GM12875 (cell line): ENCODE results near the gene VSX2.

Experiments used
- H3K4me3 ChIP-seq: one replicate; pipeline ENCODE4 v1.5.1; 2011; ENCODE audit warnings: low read depth, low read length, control low read depth
- TF ChIP-seq, protein P1 (sequence below): IDR thresholded peaks from 2 replicates; pipeline ENCODE4 v1.5.1; 2011; ENCODE audit warnings: low read depth, mild to moderate bottlenecking, control low read depth, inconsistent platforms, low read length, moderate library complexity, borderline replicate concordance; ENCODE audit not compliant: insufficient read depth

Gene VSX2

DNA sequence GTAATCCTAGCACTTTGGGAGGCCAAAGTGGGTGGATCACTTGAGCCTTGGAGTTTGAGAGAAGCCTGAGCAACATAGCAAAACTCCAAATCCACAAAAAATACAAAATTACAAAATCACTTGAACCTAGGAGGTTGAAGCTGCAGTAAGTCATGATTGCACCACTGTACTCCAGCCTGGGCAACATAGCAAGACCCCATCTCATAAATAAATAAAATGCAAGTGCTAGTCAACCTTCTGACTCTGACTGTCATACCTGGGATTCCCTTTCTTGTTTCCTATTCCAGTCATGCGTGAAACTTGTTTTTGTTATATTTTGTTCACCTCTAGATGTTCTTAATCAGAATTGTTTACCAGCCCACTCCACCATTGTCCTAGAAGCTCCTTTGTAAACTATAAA is 32.1 kb downstream of the VSX2 start:
- TF ChIP-seq, protein P1, sequence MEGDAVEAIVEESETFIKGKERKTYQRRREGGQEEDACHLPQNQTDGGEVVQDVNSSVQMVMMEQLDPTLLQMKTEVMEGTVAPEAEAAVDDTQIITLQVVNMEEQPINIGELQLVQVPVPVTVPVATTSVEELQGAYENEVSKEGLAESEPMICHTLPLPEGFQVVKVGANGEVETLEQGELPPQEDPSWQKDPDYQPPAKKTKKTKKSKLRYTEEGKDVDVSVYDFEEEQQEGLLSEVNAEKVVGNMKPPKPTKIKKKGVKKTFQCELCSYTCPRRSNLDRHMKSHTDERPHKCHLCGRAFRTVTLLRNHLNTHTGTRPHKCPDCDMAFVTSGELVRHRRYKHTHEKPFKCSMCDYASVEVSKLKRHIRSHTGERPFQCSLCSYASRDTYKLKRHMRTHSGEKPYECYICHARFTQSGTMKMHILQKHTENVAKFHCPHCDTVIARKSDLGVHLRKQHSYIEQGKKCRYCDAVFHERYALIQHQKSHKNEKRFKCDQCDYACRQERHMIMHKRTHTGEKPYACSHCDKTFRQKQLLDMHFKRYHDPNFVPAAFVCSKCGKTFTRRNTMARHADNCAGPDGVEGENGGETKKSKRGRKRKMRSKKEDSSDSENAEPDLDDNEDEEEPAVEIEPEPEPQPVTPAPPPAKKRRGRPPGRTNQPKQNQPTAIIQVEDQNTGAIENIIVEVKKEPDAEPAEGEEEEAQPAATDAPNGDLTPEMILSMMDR, result no peak
- no peak overlapping the region for H3K4me3 ChIP-seq

DNA sequence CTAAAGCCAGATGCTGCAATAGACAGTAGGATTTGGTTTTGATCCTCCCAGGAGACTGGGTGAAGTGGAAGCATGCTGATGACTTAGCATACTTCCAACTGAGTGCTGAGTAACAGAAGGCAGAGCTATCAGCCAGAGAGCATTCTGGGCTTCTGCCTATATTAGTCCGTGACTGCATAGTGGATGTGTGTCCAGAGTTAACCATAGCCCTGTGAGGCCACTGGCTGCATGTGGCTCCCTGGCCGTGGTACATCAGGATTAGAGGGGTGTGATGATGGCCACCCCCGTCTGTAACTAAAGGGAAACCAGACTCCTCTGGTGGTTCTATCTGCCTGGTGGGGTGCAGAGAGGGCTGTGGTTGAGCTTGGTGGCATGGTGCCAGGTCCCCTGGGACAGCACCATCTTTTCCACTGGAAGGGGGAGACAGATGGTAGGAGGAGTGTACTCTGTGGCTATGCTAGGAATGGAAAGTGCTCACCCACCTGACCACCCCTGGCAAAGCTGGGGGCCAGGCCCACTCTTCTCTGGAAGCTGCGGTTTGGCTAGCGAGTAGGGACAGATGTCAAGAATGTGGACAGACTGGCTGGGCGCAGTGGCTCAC is 36.1 kb downstream of the VSX2 start:
- TF ChIP-seq, protein P1, result no peak
- H3K4me3 ChIP-seq, result no peak overlapping the region

DNA sequence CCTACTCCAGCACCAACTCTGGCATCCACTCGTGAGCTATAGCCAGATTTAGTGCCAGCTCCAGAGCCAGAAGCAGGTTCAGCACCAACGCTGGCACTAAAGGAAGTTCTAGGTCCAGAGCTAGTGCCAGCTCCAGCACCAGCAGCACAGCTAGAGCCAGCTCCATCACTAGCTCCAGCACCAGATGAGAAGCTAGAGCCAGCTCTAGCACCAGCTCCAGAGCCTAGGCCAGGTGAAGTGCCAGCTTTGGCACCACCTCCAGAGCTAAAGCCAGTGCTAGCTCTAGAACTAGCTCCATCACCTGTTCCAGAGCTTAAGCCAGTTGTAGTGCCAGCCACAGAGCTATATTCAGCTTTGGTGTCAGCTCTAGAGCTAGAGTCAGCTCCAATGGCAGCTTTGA is 38.8 kb downstream of the VSX2 start:
- no peak overlapping the region for H3K4me3 ChIP-seq
- TF ChIP-seq, protein P1, result no peak

DNA sequence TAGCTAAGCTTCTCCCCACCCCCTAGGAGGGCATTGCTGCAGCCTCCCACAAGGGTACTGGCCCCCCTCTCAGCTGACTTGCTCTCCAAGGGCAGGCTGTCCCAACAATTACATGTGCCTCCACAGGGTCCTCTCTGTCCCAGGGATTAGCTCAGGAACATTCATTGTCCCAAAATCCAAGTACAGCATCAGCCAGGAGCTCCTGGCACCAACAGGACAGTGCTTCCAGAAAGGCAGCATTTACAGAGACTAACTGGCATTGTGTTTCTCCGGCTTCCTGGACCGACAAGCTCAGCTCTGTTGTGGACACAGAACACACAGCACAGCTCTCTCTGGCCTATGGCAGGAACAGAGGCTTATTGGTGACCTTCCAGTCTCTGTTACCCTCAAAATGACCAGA is 41.8 kb downstream of the VSX2 start:
- H3K4me3 ChIP-seq, result no peak overlapping the region
- TF ChIP-seq, protein P1, result no peak

DNA sequence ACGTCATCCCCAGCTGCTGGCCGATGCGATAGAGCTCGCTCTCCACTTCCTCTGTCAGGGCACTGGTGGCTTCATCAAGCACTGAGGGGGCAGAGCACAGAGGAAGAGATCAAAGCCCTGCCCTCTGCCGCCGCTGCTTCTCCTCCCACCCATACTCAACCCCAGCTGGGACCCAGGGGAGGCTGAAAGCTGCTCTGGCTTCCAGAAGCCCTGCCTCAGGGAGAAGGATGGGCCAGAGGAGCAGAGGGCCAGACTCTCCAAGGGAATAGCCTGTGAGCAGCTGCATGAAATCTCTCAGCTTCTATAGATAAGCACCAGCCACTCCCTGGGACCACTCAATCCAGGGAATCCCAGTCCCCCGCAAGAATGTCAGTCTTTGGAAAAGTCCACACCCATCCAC is 47.5 kb downstream of the VSX2 start:
- TF ChIP-seq, protein P1, result no peak
- no peak overlapping the region for H3K4me3 ChIP-seq

DNA sequence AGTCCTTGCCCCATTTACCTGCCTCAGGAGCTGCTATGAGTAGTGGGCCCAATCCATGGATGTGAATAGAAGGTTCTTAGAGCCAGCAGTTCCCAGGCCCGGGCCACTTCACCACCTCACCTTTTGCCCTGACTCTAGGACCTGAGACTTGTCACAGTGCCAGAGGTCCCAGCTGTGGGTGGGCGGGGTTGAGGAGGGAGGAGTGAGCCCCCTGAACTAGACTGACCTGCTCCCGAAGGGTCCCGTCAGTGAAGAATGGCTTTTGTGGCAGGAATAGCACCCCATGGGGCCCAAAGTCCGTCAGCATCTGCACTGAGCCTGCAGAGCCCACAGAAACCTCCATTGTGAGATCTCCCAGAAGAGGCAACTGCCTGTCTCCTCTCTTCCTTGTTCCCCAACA is 50.6 kb downstream of the VSX2 start:
- TF ChIP-seq, protein P1, result no peak
- H3K4me3 ChIP-seq, result no peak overlapping the region

DNA sequence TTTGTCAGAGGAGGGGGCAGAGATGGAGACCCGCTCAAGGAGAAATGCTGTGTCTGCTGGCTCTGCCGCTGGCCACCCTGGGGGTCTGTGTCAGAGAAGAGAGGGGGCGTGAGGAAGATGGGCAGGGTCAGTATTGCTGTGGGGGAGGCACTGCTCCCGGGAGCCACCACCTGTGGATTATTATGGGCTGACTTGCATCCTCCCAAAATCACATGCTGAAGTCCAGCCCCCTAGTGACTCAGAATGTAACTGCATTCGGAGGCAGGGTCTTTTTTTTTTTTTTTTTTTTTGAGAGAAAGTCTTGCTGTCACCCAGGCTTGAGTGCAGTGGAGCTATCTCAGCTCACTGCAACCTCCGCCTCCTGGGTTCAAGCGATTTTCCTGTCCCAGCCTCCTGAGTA is 51.2 kb downstream of the VSX2 start:
- H3K4me3 ChIP-seq, result no peak overlapping the region
- TF ChIP-seq, protein P1, result peak; percentile 52
